GM12878 (cell line): Measurements from ENCODE around the gene NFATC2. TPM values are rescaled to one million over a fixed set of nuclear protein-coding genes. Genes with fewer than 3 reads are reported as not detected.

Experiments used
- ATAC-seq: fragments of 200-7000 bp; cut with Tn5 transposase; 3 replicates; pipeline ENCODE4 v1.9.1; 2020; ENCODE audit warnings: mild to moderate bottlenecking, moderate library complexity
- BruUV-seq: library from RNA; stranded (reverse); fragments of 400-500 nt; replicated peaks from 2 replicates; lab custom pipeline; 2021; lab: Mats Ljungman, UMichigan
- CTCF ChIA-PET: fragments of 300-600 bp; sonication (Branson Sonifier 250); formaldehyde crosslinking; extraction: SDS; loops from one replicate; lab custom pipeline; 2021; ENCODE audit warnings: inconsistent platforms; lab: Yijun Ruan, JAX
- POLR2A ChIA-PET: fragments of 350-600 bp; formaldehyde crosslinking; extraction: SDS; loops from one replicate; lab custom pipeline; 2021; ENCODE audit warnings: inconsistent platforms; lab: Charles Lee
- RAD21 ChIA-PET: fragments of 300-600 bp; sonication (Branson Sonifier 250); formaldehyde crosslinking; loops from one replicate; lab custom pipeline; 2023; ENCODE audit warnings: antibody characterized with exemption; ENCODE audit not compliant: unreplicated experiment; lab: Charles Lee
- SMC1A ChIA-PET: fragments of 300-600 bp; sonication (Branson Sonifier 250); formaldehyde crosslinking; loops from one replicate; lab custom pipeline; 2023; ENCODE audit not compliant: unreplicated experiment, uncharacterized antibody; lab: Charles Lee
- DNase-seq: peaks from one replicate; pipeline ENCODE4 v3.0.0-alpha.2; 2011; ENCODE audit warnings: low read depth, low spot score
- FAIRE-seq: peaks from 3 replicates; lab custom pipeline; 2011; peaks lifted over from hg19 to GRCh38; lab: Jason Lieb, UNC
- H2AFZ ChIP-seq: 2 replicates; pipeline ENCODE4 v1.6.0; 2011; ENCODE audit warnings: low read depth, low read length, control low read depth; ENCODE audit not compliant: control insufficient read depth
- H3K27ac ChIP-seq: 2 replicates; pipeline ENCODE4 v1.5.1; 2011; ENCODE audit warnings: control low read depth; ENCODE audit not compliant: control insufficient read depth, insufficient read depth
- H3K27me3 ChIP-seq, 2 experiments: replicated peaks in 1 of 2; 2 replicates each; pipeline versions ENCODE4 v1.6.0 to v1.6.1; 2011; ENCODE audit warnings: low read length in 1 of 2; ENCODE audit not compliant: control insufficient read depth in 2 of 2, insufficient read depth in 2 of 2
- H3K36me3 ChIP-seq, 2 experiments: 2 replicates each; pipeline ENCODE4 v1.5.1; 2011; ENCODE audit warnings: low read length in 1 of 2; ENCODE audit not compliant: control insufficient read depth in 2 of 2, insufficient read depth in 2 of 2
- H3K4me1 ChIP-seq: 2 replicates; pipeline ENCODE4 v1.6.1; 2011; ENCODE audit warnings: mild to moderate bottlenecking, low read length, moderate library complexity, mixed read lengths; ENCODE audit not compliant: control insufficient read depth, insufficient read depth
- H3K4me2 ChIP-seq: 2 replicates; pipeline ENCODE4 v1.6.0; 2011; ENCODE audit warnings: control low read depth; ENCODE audit not compliant: control insufficient read depth, insufficient read depth
- H3K4me3 ChIP-seq: fragments of 200-600 bp; sonication (generic); 2 replicates; pipeline ENCODE4 v1.5.1; 2016
- H3K79me2 ChIP-seq: 2 replicates; pipeline ENCODE4 v1.6.0; 2011; ENCODE audit warnings: low read length; ENCODE audit not compliant: control insufficient read depth, insufficient read depth
- H3K9ac ChIP-seq: 2 replicates; pipeline ENCODE4 v1.8.0; 2011; ENCODE audit warnings: low read length, control low read depth, mixed read lengths; ENCODE audit not compliant: control insufficient read depth, insufficient read depth
- H3K9me3 ChIP-seq: replicated peaks from 3 replicates; pipeline ENCODE4 v1.5.1; 2011; ENCODE audit warnings: mild to moderate bottlenecking, low read length; ENCODE audit not compliant: control insufficient read depth, insufficient read depth
- H4K20me1 ChIP-seq: 2 replicates; pipeline ENCODE4 v1.6.0; 2011; ENCODE audit not compliant: control insufficient read depth, insufficient read depth
- CBX3 ChIP-seq: fragments of 200-600 bp; sonication (generic); IDR thresholded peaks from 2 replicates; pipeline ENCODE4 v1.6.1; 2016; ENCODE audit warnings: low read depth, borderline replicate concordance
- CUX1 ChIP-seq: IDR thresholded peaks from 2 replicates; pipeline ENCODE4 v1.6.1; 2012; ENCODE audit warnings: improper control_type of control experiment, low read depth, low read length; ENCODE audit not compliant: insufficient replicate concordance
- MEF2A ChIP-seq: IDR thresholded peaks from 2 replicates; pipeline ENCODE4 v1.6.1; 2011; ENCODE audit warnings: low read depth, mild to moderate bottlenecking, low read length, moderate library complexity; ENCODE audit not compliant: insufficient read depth
- MLLT1 ChIP-seq: fragments of 450-650 bp; IDR thresholded peaks from 2 replicates; pipeline ENCODE4 v1.6.1; 2016; ENCODE audit warnings: mild to moderate bottlenecking
- NR2C1 ChIP-seq: fragments of 450-650 bp; IDR thresholded peaks from 2 replicates; pipeline ENCODE4 v1.6.1; 2017; ENCODE audit warnings: antibody characterized with exemption, mild to moderate bottlenecking, moderate library complexity
- NR2F1 ChIP-seq: fragments of 450-650 bp; conservative IDR thresholded peaks from 2 replicates; pipeline ENCODE4 v1.6.1; 2017; ENCODE audit warnings: mild to moderate bottlenecking
- SPI1 ChIP-seq: IDR thresholded peaks from 2 replicates; pipeline ENCODE4 v1.6.1; 2011; ENCODE audit warnings: low read depth, mild to moderate bottlenecking, low read length, moderate library complexity, borderline replicate concordance; ENCODE audit not compliant: insufficient read depth
- TARDBP ChIP-seq: IDR thresholded peaks from 2 replicates; pipeline ENCODE4 v1.6.1; 2016; ENCODE audit warnings: borderline replicate concordance
- YY1 ChIP-seq: IDR thresholded peaks from 2 replicates; pipeline ENCODE4 v1.6.1; 2011; ENCODE audit warnings: low read depth, mild to moderate bottlenecking, low read length
- ZBED1 ChIP-seq: IDR thresholded peaks from 2 replicates; pipeline ENCODE4 v1.6.1; 2016; ENCODE audit warnings: borderline replicate concordance
- ZBTB11 ChIP-seq: fragments of 450-650 bp; formaldehyde crosslinking; IDR thresholded peaks from 2 replicates; pipeline ENCODE4 v1.5.0; 2022; ENCODE audit warnings: mild to moderate bottlenecking, missing genetic modification characterization
- ZNF384 ChIP-seq: IDR thresholded peaks from 2 replicates; pipeline ENCODE4 v1.6.1; 2012; ENCODE audit warnings: low read depth, mild to moderate bottlenecking, low read length, improper control_type of control experiment, borderline replicate concordance
- WGBS: methylation state at CpG from one replicate; pipeline ENCODE4 v1.1.6; 2016; ENCODE audit warnings: low lambda C conversion rate; ENCODE audit not compliant: insufficient replicate concordance, insufficient coverage; ENCODE audit errors: missing lambda C conversion rate; 5-methylcytosine and 5-hydroxymethylcytosine counted together
- in situ Hi-C: fragments of 300-500 bp; cut with MboI; formaldehyde crosslinking; loops from 9 replicates; pipeline ENCODE4 v1.14.3; 2018; ENCODE audit warnings: mixed read lengths
- intact Hi-C: fragments of 100-400 bp; cut with micrococcal nuclease; formaldehyde crosslinking; loops from one replicate; pipeline ENCODE4 v1.14.2; 2022; ENCODE audit not compliant: unreplicated experiment
- polyA plus RNA-seq, 11 experiments: library from polyadenylated mRNA; depleted of rRNA in 4 of 11; unstranded in 6 of 11; stranded (reverse) in 5 of 11; fragments of >200 nt; fragmentation: Nextera tagmentation in 4 of 11; fragmentation: Illumina TruSeq in 1 of 11; extraction: Ambion mirVana in 4 of 11; extraction: Trizol in 1 of 11; gene quantifications; 1 replicate in 1 of 11; 2 replicates in 10 of 11; pipeline versions ENCODE4 v1.2.1 to v1.2.3, GENCODE V29; 2011 to 2016; ENCODE audit warnings: inconsistent platforms in 2 of 11, missing spikeins in 2 of 11, low read depth in 1 of 11
- total RNA-seq, 4 experiments: library from RNA; depleted of rRNA in 3 of 4; stranded (reverse); fragments of >200 nt in 3 of 4; fragmentation: Illumina TruSeq in 1 of 4; extraction: Trizol in 1 of 4; gene quantifications; 2 replicates each; pipeline versions ENCODE4 v1.2.1 to v1.2.3, GENCODE V29; 2013 to 2021

The NFATC2 gene
- total and polyA plus RNA-seq, 10 of the 15 experiments (the other 5 are each of a cell fraction or from before 2014, with no cell fraction given), result 3.3 to 20.0 (median 7.3) TPM

GRCh38 chr20:51357543-51357942, 185.0 kb downstream of the NFATC2 start (continued):
- no peak for TF ChIP-seq CUX1
- TF ChIP-seq SPI1, result no peak
- no peak for TF ChIP-seq YY1

- Histone ChIP-seq H3K27me3 (no peaks in the 10 kb centered on the region), H4K20me1 (no peaks in the 10 kb centered on the region), H3K36me3 (no peaks in the 10 kb centered on the region), H3K79me2 (no peaks in the 10 kb centered on the region), H3K27ac (no peak overlapping the region), H3K9me3 (no peaks in the 10 kb centered on the region), H3K4me2 (no peak overlapping the region), H3K4me1 (no peaks in the 10 kb centered on the region), H3K4me3 (no peak overlapping the region), H3K9ac (no peak overlapping the region), H2AFZ (no peak overlapping the region)
- WGBS, result 19% methylated on average over 3 of the region's 3 CpGs
- FAIRE-seq (no peak), DNase-seq (no peak), ATAC-seq (no peak)
- in situ Hi-C loops, result no loop called here
- no TSS peak for BruUV-seq
- POLR2A ChIA-PET, result interaction anchor here (0.6 kb wide), 1 partner anchor 636 kb away, joined by 3 read pairs; no protein-coding TSS in a partner anchor
- RAD21 ChIA-PET, result no interaction called here
- CTCF ChIA-PET, result no interaction called here
- SMC1A ChIA-PET, result no interaction called here
- intact Hi-C loops, result no loop called here
- no peak for TF ChIP-seq MEF2A
- TF ChIP-seq MLLT1, result no peak
- no peak for TF ChIP-seq NR2C1
- TF ChIP-seq ZNF384, result no peak
- no peak for TF ChIP-seq ZBED1
- TF ChIP-seq NR2F1, result no peak
- no peak for TF ChIP-seq CBX3
- TF ChIP-seq ZBTB11 (CRISPR knock-in tag), result no peak
- TF ChIP-seq TARDBP, result no peak
Measured at GRCh38 chr20:51356871-51357270, 185.6 kb downstream of the NFATC2 start.
